NCI-H1092 (cell line): ENCODE measurements around the gene LEF1.
"Not testable (repeated sequence)": the region's sequence is repeated elsewhere in the genome, so short reads cannot be mapped to it uniquely, and the experiment has no call there.

ENCODE experiments used
- DNase-seq: peaks from one replicate; lab custom pipeline; 2025; lab: John Stamatoyannopoulos, UW

The LEF1 gene

GRCh38 chr4:108058685-108059440 is 109.9 kb downstream of the LEF1 start:
- DNase-seq = no peak

- no peak for DNase-seq
These were observed 112.3 kb downstream of the LEF1 start for GRCh38 chr4:108056418-108056817.

GRCh38 chr4:108055787-108056186 is 112.9 kb downstream of the LEF1 start:
- DNase-seq = no peak

GRCh38 chr4:108054025-108054638 is 114.6 kb downstream of the LEF1 start:
- DNase-seq = no peak

- DNase-seq = no peak
These were observed 115.5 kb downstream of the LEF1 start for GRCh38 chr4:108053251-108053711.

GRCh38 chr4:108052558-108053120 is 116.1 kb downstream of the LEF1 start:
- DNase-seq = no peak

- DNase-seq = no peak
These were observed 117.4 kb downstream of the LEF1 start for GRCh38 chr4:108051343-108051742.

- not testable (repeated sequence) for DNase-seq
These were observed 118.3 kb downstream of the LEF1 start for GRCh38 chr4:108050166-108051111.

GRCh38 chr4:108049406-108049805 is 119.3 kb downstream of the LEF1 start:
- no peak for DNase-seq

- no peak for DNase-seq
These were observed 119.7 kb downstream of the LEF1 start for GRCh38 chr4:108048997-108049396.

GRCh38 chr4:108048157-108048556 is 120.6 kb downstream of the LEF1 start:
- DNase-seq = no peak

GRCh38 chr4:108047199-108047598 is 121.5 kb downstream of the LEF1 start:
- no peak for DNase-seq

GRCh38 chr4:108045687-108046024 is 123.1 kb downstream of the LEF1 start:
- DNase-seq = no peak

GRCh38 chr4:108044951-108045686 is 123.6 kb downstream of the LEF1 start:
- DNase-seq = no peak

GRCh38 chr4:108043526-108043925 is 125.2 kb downstream of the LEF1 start:
- DNase-seq = peak; percentile 76

- DNase-seq = no peak
These were observed 125.8 kb downstream of the LEF1 start for GRCh38 chr4:108042927-108043326.

GRCh38 chr4:108037884-108038283 is 130.8 kb downstream of the LEF1 start:
- DNase-seq = no peak

- no peak for DNase-seq
These were observed 132.5 kb downstream of the LEF1 start for GRCh38 chr4:108036213-108036612.

GRCh38 chr4:108035691-108036090 is 133.0 kb downstream of the LEF1 start:
- DNase-seq = no peak

- no peak for DNase-seq
These were observed 134.2 kb downstream of the LEF1 start for GRCh38 chr4:108034565-108034964.

GRCh38 chr4:108033348-108033747 is 135.4 kb downstream of the LEF1 start:
- DNase-seq = no peak
